ENCODE results near the gene PLXNA4.

The PLXNA4 gene

GRCh38 chr7:132472463-132473120, 103.7 kb downstream of the PLXNA4 start:
- DNase-seq (ENCODE audit: low spot score): no peak

- DNase-seq (ENCODE audit: low spot score): peak; percentile 13
These were observed 104.8 kb downstream of the PLXNA4 start for GRCh38 chr7:132471515-132471914.

DNA sequence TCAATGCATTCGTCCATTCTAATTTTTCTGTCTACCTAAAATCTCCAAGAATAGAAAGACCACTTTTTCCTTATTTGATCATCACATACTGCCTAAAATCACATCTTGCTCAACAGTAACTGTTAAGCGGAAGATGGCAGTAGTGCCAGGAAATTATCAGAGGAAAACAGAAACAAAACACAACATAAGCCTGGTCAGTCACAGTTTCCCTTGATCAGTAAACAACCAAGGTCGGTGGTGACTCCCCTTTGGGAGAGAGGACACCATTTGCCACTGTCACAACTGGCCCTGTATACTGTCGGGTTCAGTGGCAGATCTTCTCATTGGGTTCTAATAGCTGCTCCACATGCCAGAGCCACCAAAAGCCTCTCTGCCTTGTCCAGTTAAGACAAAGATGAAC, 106.6 kb downstream of the PLXNA4 start:
- DNase-seq (ENCODE audit: low spot score): no peak

DNA sequence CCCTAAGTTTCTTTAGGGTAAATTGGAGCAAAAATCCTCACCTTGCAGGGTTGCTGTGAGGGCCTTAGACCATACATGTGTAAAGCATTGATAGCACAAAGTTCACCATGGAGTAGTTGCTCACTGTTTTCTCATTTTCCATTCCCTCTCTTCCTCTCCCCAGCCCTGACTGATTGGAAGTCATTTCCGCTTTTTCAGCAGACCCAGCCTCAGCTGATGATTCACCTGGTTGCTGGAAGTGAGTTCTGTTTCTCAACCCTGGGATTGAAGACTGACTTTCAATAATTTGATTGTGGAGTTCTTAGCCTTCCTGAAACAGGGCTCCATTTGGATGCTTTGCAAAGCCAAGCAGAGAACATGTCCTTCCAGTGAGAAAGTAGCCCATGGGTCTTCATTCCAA, 107.0 kb downstream of the PLXNA4 start:
- DNase-seq (ENCODE audit: low spot score): no peak

- no peak for DNase-seq (ENCODE audit: low spot score)
These were observed 109.9 kb downstream of the PLXNA4 start for GRCh38 chr7:132466367-132466766.

DNA sequence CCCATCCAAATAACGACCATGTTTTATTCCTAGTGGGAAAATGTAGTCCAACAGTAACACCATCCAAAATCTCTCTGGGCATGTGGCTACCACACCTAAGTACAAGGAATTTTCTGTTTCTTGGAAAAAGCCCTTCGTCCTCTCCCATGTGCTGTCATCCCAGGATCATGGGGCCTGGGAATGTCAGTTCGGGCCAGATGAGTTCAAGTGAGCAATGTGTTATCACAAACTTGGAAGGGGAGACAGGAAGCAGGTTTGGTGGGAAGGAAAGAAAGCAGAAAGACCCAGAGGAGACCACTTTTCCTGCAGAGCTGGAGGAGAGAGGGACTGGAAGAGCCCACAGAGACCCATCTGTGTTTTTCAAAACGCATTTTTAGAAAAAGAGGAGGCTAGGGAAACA, 110.8 kb downstream of the PLXNA4 start:
- DNase-seq (ENCODE audit: low spot score): no peak

- DNase-seq (ENCODE audit: low spot score): no peak
These were observed 111.5 kb downstream of the PLXNA4 start for GRCh38 chr7:132464740-132465139.

- no peak for DNase-seq (ENCODE audit: low spot score)
These were observed 112.3 kb downstream of the PLXNA4 start for GRCh38 chr7:132463922-132464321.

- no peak for DNase-seq (ENCODE audit: low spot score)
These were observed 113.8 kb downstream of the PLXNA4 start for GRCh38 chr7:132462478-132462877.

DNA sequence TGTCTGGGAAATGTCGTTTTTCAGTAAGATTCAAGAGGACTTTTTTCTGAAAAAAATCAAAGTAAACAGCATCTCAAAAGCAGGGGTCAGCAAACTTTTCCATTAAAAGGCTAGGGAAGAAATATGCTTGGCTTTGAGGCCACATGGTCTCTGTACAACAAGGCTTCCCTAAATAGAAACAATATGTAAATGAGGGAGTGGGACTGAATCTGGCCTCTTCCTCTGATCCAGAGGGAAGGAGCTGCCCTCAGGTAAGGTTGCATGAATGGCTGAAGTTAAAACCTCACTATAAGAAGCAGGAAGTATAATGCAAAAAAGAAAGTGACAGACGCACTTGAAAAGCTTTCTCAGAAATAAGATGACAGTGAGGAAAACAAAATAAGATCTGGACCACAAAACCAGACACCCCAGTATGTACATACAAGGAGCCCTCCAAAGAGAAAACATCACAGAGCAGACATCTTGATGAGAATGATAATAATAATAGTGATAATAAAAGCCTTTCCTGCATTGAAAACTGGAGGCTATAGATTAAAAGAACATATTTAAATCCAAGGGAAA, 115.2 kb downstream of the PLXNA4 start:
- peak; percentile 43 for DNase-seq (ENCODE audit: low spot score)

GRCh38 chr7:132458729-132459128, 117.5 kb downstream of the PLXNA4 start:
- no peak for DNase-seq (ENCODE audit: low spot score)

DNA sequence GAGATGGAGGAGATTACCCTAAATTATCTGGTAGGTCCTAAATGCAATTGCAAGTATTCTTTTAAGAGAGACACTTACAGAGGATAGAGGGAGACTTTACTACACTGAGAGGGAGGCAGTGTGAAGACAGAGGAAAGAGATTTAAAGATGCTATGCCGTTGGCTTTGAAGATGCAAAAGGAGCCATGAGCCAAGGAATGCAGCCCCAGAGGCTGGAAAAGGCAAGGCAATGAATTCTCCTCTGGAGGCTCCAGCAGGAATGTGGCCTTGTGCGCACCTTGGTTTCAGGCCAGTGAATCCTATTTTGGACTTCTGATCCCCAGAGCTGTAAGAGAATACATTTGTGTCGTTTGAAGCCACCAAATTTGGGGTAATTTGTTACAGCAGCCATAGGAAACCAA, 118.6 kb downstream of the PLXNA4 start:
- no peak for DNase-seq (ENCODE audit: low spot score)

DNA sequence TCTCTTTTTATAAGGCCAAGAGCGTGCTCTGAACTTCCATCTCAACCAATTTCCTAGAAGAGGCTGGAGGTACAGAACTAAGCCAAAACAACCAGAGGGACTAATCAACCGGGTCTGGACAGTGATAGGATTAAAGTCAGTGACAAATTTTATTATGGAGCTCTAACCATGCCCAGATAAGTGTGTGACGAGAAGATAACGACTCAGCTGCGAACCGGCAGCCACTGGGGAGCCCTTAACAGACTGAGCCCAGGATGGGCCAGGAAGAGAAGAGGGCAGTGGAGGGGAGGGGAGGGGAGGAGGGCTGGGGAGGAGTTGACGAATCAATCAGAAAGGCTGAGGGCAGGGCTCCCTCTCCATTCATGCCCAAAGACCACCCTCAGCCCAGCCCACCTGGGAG, 119.9 kb downstream of the PLXNA4 start:
- DNase-seq (ENCODE audit: low spot score): no peak

DNA sequence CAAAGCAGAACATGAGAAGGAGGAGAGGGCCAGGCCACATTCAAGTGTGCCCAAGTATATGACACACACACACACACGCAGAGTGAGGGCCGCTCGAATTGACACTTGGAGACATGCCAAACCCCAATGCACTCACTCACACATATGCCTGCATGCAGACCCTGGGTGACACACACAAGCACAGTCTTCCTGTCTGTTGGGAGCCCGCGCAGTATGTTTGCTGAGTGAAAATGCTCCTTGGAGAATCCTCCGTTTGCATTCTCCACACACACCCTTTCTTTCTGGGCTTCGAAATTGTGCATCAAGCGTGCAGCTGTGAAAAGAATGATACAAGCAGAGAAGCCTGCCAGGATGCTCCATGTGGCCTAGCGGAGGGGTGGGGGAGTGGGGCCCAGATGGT, 120.9 kb downstream of the PLXNA4 start:
- DNase-seq (ENCODE audit: low spot score): peak; percentile 67

GRCh38 chr7:132453826-132454225, 122.4 kb downstream of the PLXNA4 start:
- no peak for DNase-seq (ENCODE audit: low spot score)

DNA sequence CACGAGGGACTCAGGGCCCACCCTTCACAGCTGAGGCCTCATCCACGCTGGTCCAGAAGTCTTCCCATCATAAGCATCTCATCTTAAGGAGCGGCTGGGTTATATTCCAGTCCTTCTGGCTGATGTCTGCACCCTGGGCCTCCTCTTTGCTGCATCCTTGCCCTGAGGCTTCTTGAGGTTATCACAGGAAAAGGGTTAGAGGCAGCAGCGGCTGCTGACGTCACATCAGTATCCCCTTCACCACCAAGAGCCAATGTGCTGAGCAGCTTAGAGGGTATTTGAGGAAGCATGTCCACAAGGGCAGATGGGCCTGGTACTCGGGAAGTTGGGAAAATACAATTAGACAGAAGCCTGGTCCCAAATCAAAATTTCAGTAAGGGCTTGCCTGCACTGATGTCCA, 125.1 kb downstream of the PLXNA4 start:
- peak; percentile 32 for DNase-seq (ENCODE audit: low spot score)

- no peak for DNase-seq (ENCODE audit: low spot score)
These were observed 125.6 kb downstream of the PLXNA4 start for GRCh38 chr7:132450696-132451095.

GRCh38 chr7:132450188-132450587, 126.1 kb downstream of the PLXNA4 start:
- DNase-seq (ENCODE audit: low spot score): no peak

DNA sequence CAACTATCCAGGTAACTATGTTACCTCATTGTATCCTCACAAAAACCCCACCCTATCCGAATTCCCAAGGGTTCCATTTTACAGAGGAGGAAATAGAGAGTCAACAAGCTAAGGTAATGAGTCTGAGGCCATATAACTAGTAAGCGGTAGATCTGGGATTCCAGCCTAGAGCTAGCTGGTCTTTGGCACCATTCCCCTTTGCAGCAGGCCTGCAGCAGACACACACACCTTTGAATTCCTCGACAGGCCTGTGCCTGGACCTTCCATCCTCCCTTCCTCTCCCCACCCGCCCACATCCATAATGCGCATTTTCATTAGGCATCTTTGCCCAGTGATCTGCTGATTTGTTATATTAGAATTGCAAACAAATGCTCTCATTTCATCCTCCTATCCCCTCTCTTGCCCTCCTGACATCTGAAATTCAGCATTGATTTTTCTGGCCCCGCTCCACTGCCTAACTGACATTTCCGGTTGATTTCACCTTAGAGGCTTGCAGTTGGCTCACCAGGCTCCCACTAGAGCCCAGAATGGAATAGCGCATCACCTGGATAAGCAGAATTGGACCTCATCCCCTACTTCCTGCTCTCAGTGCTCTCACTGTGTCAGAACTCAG, 129.5 kb downstream of the PLXNA4 start:
- DNase-seq (ENCODE audit: low spot score): no peak

DNA sequence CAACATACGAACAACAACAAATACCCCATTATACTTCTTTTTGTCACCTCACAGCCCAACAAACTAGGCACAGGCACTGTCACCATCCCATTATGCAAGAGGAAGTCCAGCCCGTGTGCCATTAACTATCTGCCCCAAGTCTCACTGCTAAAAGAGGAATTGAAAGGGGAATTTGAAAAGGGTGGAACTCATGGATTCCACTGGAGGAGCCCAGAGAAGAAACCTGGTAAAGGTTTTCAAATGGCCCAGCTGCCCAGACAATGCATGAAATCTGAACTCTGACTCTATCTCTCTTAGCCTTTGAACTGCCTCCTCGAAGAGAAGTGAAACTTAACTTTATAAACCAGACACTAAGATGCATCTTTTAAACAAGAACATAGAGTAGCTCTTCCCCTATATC, 130.0 kb downstream of the PLXNA4 start:
- no peak for DNase-seq (ENCODE audit: low spot score)

GRCh38 chr7:132443761-132444520, 132.3 kb downstream of the PLXNA4 start:
- no peak for DNase-seq (ENCODE audit: low spot score)

- no peak for DNase-seq (ENCODE audit: low spot score)
These were observed 134.3 kb downstream of the PLXNA4 start for GRCh38 chr7:132441935-132442334.

DNA sequence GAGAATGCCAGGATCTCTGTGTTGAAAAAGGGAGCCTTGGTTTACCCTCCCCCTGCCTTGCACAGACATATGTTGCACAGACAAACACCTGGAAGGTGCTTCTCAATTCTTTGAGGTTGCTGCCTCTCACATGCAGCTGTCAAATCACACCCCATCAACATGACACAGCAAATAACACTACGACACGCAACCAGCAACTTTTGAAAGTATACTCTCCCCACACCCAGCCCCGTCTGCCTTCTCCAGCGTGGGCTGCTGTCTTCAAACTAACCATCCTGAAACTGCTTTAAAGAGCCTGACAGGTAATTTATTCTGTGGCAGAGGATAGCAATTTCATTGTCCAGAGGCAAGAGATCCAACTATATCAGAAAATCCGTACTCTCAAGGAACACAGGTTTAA, 136.1 kb downstream of the PLXNA4 start:
- DNase-seq (ENCODE audit: low spot score): no peak
